Activated T-helper 1 cell treated with anti-CD3 and anti-CD28 coated beads, Interleukin-2, amount 50 U/mL, for 16 hours (primary cell): ENCODE data around the gene SLC15A4.
"Not testable (repeated sequence)": the region's sequence is repeated elsewhere in the genome, so short reads cannot be mapped to it uniquely, and the experiment has no call there.

ENCODE experiments used
- DNase-seq, 2 donors: peaks; one replicate each; pipeline ENCODE4 v3.0.0-alpha.2; 2020; ENCODE audit warnings: low read depth in 1 of 2, low spot score in 1 of 2

The SLC15A4 gene

GRCh38 chr12:128823916-128824839 is at the start of gene SLC15A4:
SLC15A4 (minus strand) TSS chr12:128823958; CDS start chr12:128823943, 15 bp downstream.
- DNase-seq = peak; percentile 64 to 85

GRCh38 chr12:128872303-128872702 is 48.5 kb upstream of the SLC15A4 start:
- no peak for DNase-seq

- DNase-seq = no peak
Measured at GRCh38 chr12:128871516-128871892, 47.7 kb upstream of the SLC15A4 start.

- DNase-seq = no peak
Measured at GRCh38 chr12:128867466-128867865, 43.7 kb upstream of the SLC15A4 start.

GRCh38 chr12:128864516-128865186 is 40.9 kb upstream of the SLC15A4 start:
- DNase-seq = no peak

- DNase-seq = no peak
Measured at GRCh38 chr12:128863957-128864356, 40.2 kb upstream of the SLC15A4 start.

GRCh38 chr12:128861226-128862016 is 37.7 kb upstream of the SLC15A4 start:
- no peak for DNase-seq

GRCh38 chr12:128859311-128859710 is 35.6 kb upstream of the SLC15A4 start:
- no peak for DNase-seq

GRCh38 chr12:128857133-128857763 is 33.5 kb upstream of the SLC15A4 start:
- no peak for DNase-seq

GRCh38 chr12:128856791-128857078 is 33.0 kb upstream of the SLC15A4 start:
- no peak for DNase-seq

- DNase-seq = no peak
Measured at GRCh38 chr12:128856035-128856790, 32.5 kb upstream of the SLC15A4 start.

- no peak for DNase-seq
Measured at GRCh38 chr12:128853600-128854197, 29.9 kb upstream of the SLC15A4 start.

- DNase-seq = no peak
Measured at GRCh38 chr12:128852885-128853599, 29.3 kb upstream of the SLC15A4 start, which contains the start of gene GLT1D1. GLT1D1 (plus strand) TSS chr12:128853478; CDS start chr12:128853582, 104 bp downstream.

- DNase-seq = no peak
Measured at GRCh38 chr12:128852026-128852698, 28.4 kb upstream of the SLC15A4 start.

GRCh38 chr12:128851429-128851828 is 27.7 kb upstream of the SLC15A4 start:
- not testable (repeated sequence) for DNase-seq

- no peak for DNase-seq
Measured at GRCh38 chr12:128850400-128850799, 26.6 kb upstream of the SLC15A4 start.

GRCh38 chr12:128849806-128850205 is 26.0 kb upstream of the SLC15A4 start:
- DNase-seq = not testable (repeated sequence)

- no peak for DNase-seq
Measured at GRCh38 chr12:128848371-128848770, 24.6 kb upstream of the SLC15A4 start.

GRCh38 chr12:128846671-128847070 is 22.9 kb upstream of the SLC15A4 start:
- DNase-seq = not testable (repeated sequence)
